CD4-positive, alpha-beta memory T cell (primary cell): Measurements from ENCODE around the gene PRKACB. TPM values are rescaled to one million over a fixed set of nuclear protein-coding genes. Genes with fewer than 3 reads are reported as not detected.

Experiments
- CTCF ChIA-PET: fragments of 350-600 bp; sonication (Branson Sonifier 250); formaldehyde crosslinking; loops from one replicate; lab custom pipeline; 2021; ENCODE audit warnings: inconsistent platforms; ENCODE audit not compliant: partially characterized antibody; lab: Charles Lee
- POLR2A ChIA-PET: fragments of 350-600 bp; sonication (Branson Sonifier 250); formaldehyde crosslinking; loops from one replicate; lab custom pipeline; 2021; ENCODE audit not compliant: partially characterized antibody; lab: Charles Lee
- DNase-seq, 5 donors: peaks; one replicate each; pipeline versions ENCODE4 v3.0.0 to v3.0.0-alpha.2; 2020 to 2022; ENCODE audit warnings: mixed read lengths in 1 of 5
- H3K27ac ChIP-seq: one replicate; pipeline ENCODE4 v1.7.0; 2013; ENCODE audit warnings: low read depth, low read length
- H3K27me3 ChIP-seq: 2 replicates; pipeline ENCODE4 v1.7.0; 2013; ENCODE audit warnings: mild to moderate bottlenecking, low read length, moderate library complexity; ENCODE audit not compliant: insufficient read depth
- H3K36me3 ChIP-seq: 2 replicates; pipeline ENCODE4 v1.7.0; 2013; ENCODE audit warnings: mild to moderate bottlenecking, low read length, moderate library complexity; ENCODE audit not compliant: insufficient read depth
- H3K4me1 ChIP-seq: 2 replicates; pipeline ENCODE4 v1.7.0; 2013; ENCODE audit warnings: mild to moderate bottlenecking, low read length, moderate library complexity; ENCODE audit not compliant: insufficient read depth
- H3K4me3 ChIP-seq, 2 donors: one replicate each; pipeline ENCODE4 v1.7.0; 2013; ENCODE audit warnings: low read length in 2 of 2, mild to moderate bottlenecking in 1 of 2
- H3K9me3 ChIP-seq, 2 donors: one replicate each; pipeline ENCODE4 v1.7.0; 2013; ENCODE audit warnings: low read length in 2 of 2, control low read depth in 1 of 2; ENCODE audit not compliant: control insufficient read depth in 1 of 2
- H3K27ac Mint-ChIP-seq, 7 donors: one replicate each; pipeline ENCODE4 v1.8.0; 2020 to 2021; ENCODE audit warnings: mixed read lengths in 7 of 7, mild to moderate bottlenecking in 6 of 7, inconsistent platforms in 3 of 7, moderate library complexity in 3 of 7
- H3K27me3 Mint-ChIP-seq, 2 donors: one replicate each; pipeline ENCODE4 v1.8.0; 2020 to 2021; ENCODE audit warnings: mixed read lengths in 2 of 2
- H3K36me3 Mint-ChIP-seq, 2 donors: one replicate each; pipeline ENCODE4 v1.8.0; 2020 to 2021; ENCODE audit warnings: mixed read lengths in 2 of 2, inconsistent platforms in 1 of 2, mild to moderate bottlenecking in 1 of 2
- H3K4me1 Mint-ChIP-seq, 4 donors: one replicate each; pipeline ENCODE4 v1.8.0; 2020 to 2021; ENCODE audit warnings: mixed read lengths in 4 of 4, mild to moderate bottlenecking in 1 of 4
- H3K4me3 Mint-ChIP-seq, 8 donors: one replicate each; pipeline ENCODE4 v1.8.0; 2020 to 2021; ENCODE audit warnings: mixed read lengths in 8 of 8, mild to moderate bottlenecking in 7 of 8, moderate library complexity in 6 of 8, inconsistent platforms in 3 of 8
- H3K9me3 Mint-ChIP-seq, 8 donors: one replicate each; pipeline ENCODE4 v1.8.0; 2020 to 2021; ENCODE audit warnings: mixed read lengths in 8 of 8, mild to moderate bottlenecking in 5 of 8, inconsistent platforms in 3 of 8, moderate library complexity in 1 of 8
- intact Hi-C: fragments of 100-400 bp; cut with micrococcal nuclease; formaldehyde crosslinking; loops from one replicate; pipeline ENCODE4 v1.15.1; 2023
- polyA plus RNA-seq, 2 donors: library from polyadenylated mRNA; unstranded; fragments of 300-500 nt; fragmentation: Illumina TruSeq; gene quantifications; one replicate each; pipeline ENCODE4 v1.2.3, GENCODE V29; 2021
- total RNA-seq, 2 experiments: library from RNA; stranded (reverse); gene quantifications; one replicate each; pipeline ENCODE4 v1.2.3, GENCODE V29; 2021

The PRKACB gene
- total and polyA plus RNA-seq, 4 experiments from 2014 or later, result 75.8 to 132 (median 130) TPM

GRCh38 chr1:84174051-84174556 is 30.0 kb downstream of the PRKACB start:
- CTCF ChIA-PET, result no interaction called here
- H3K27ac Mint-ChIP-seq, result peak overlapping the region in 1 of 7 donors; percentile 5
- no peak for DNase-seq

GRCh38 chr1:84181350-84182005 is 37.4 kb downstream of the PRKACB start:
- CTCF ChIA-PET, result interaction anchor here (1.0 to 2.7 kb wide), 3 partner anchors 9 to 253 kb away, joined by 3 to 8 read pairs (median 4); no protein-coding TSS in a partner anchor
- H3K27me3 Mint-ChIP-seq, result no peaks in the 10 kb centered on the region

More at GRCh38 chr1:84174051-84174556, 30.0 kb downstream of the PRKACB start:
- H3K4me1 Mint-ChIP-seq, result peaks cover 32 to 51% (median 43%) of the 10 kb centered on the region in 4 donors
- H3K27me3 ChIP-seq, result no peaks in the 10 kb centered on the region
- H3K9me3 ChIP-seq, result no peaks in the 10 kb centered on the region
- H3K4me3 Mint-ChIP-seq, result peak overlapping the region in 5 of 8 donors; percentile 0 to 57 (median 14)
- H3K4me1 ChIP-seq, result peaks cover 37% of the 10 kb centered on the region
- peaks cover 8 to 17% of the 10 kb centered on the region in 2 donors for H3K36me3 Mint-ChIP-seq
- H3K36me3 ChIP-seq, result no peaks in the 10 kb centered on the region
- intact Hi-C loops, result no loop called here
- no peaks in the 10 kb centered on the region for H3K9me3 Mint-ChIP-seq
- no peak overlapping the region for H3K4me3 ChIP-seq
- H3K27me3 Mint-ChIP-seq, result no peaks in the 10 kb centered on the region
- no peak overlapping the region for H3K27ac ChIP-seq
- POLR2A ChIA-PET, result no interaction called here

GRCh38 chr1:84190455-84190854 is 46.4 kb downstream of the PRKACB start:
- H3K4me3 Mint-ChIP-seq, result no peak overlapping the region
- Histone ChIP-seq H3K36me3 (peaks cover 37% of the 10 kb centered on the region), H3K4me3 (no peak overlapping the region), H3K9me3 (peaks cover 5 to 19% of the 10 kb centered on the region in 2 donors), H3K27me3 (no peaks in the 10 kb centered on the region), H3K4me1 (no peaks in the 10 kb centered on the region), H3K27ac (no peak overlapping the region)
- no peak for DNase-seq
- H3K27me3 Mint-ChIP-seq, result no peaks in the 10 kb centered on the region
- ChIA-PET POLR2A (interaction anchor here (0.9 to 1.4 kb wide), 2 partner anchors 9 to 500 kb away, joined by 3 to 4 read pairs; no protein-coding TSS in a partner anchor), CTCF (interaction anchor here (1.1 to 1.4 kb wide), 2 partner anchors 10 to 47 kb away, joined by 3 to 4 read pairs; partner anchors contain the start of gene PRKACB)
- peaks cover 75 to 79% of the 10 kb centered on the region in 2 donors for H3K36me3 Mint-ChIP-seq
- H3K9me3 Mint-ChIP-seq, result peaks cover 0 to 41% (median 33%) of the 10 kb centered on the region in 8 donors
- H3K4me1 Mint-ChIP-seq, result peaks cover 0 to 4% (median 3%) of the 10 kb centered on the region in 4 donors
- no peak overlapping the region for H3K27ac Mint-ChIP-seq
- intact Hi-C loops, result no loop called here

More at GRCh38 chr1:84181350-84182005, 37.4 kb downstream of the PRKACB start:
- DNase-seq, result no peak
- Histone ChIP-seq H3K36me3 (no peaks in the 10 kb centered on the region), H3K27ac (no peak overlapping the region), H3K9me3 (no peaks in the 10 kb centered on the region), H3K4me3 (no peak overlapping the region), H3K4me1 (peaks cover 5% of the 10 kb centered on the region), H3K27me3 (no peaks in the 10 kb centered on the region)
- POLR2A ChIA-PET, result interaction anchor here (1.1 kb wide), 1 partner anchor 9 kb away, joined by 3 read pairs; no protein-coding TSS in a partner anchor
- H3K9me3 Mint-ChIP-seq, result peaks cover 0 to 2% (median 0%) of the 10 kb centered on the region in 8 donors
- H3K4me1 Mint-ChIP-seq, result peaks cover 12 to 19% (median 15%) of the 10 kb centered on the region in 4 donors
- no peak overlapping the region for H3K4me3 Mint-ChIP-seq
- intact Hi-C loops, result loop anchor here (2.0 kb wide), 1 partner anchor 37 kb away; the partner anchor contains the start of gene PRKACB
- H3K36me3 Mint-ChIP-seq, result peaks cover 38 to 42% of the 10 kb centered on the region in 2 donors
- H3K27ac Mint-ChIP-seq, result peak overlapping the region in 3 of 7 donors; percentile 6 to 20 (median 18)

GRCh38 chr1:84192681-84193080 is 48.6 kb downstream of the PRKACB start:
- CTCF ChIA-PET, result interaction anchor here (1.6 kb wide), 1 partner anchor 58 kb away, joined by 3 read pairs; no protein-coding TSS in a partner anchor
- Histone ChIP-seq H3K4me3 (no peak overlapping the region), H3K36me3 (peaks cover 54% of the 10 kb centered on the region)

GRCh38 chr1:84198832-84199231 is 54.8 kb downstream of the PRKACB start:
- Histone ChIP-seq H3K36me3 (peaks cover 26% of the 10 kb centered on the region), H3K27ac (no peak overlapping the region), H3K27me3 (no peaks in the 10 kb centered on the region), H3K4me3 (no peak overlapping the region), H3K4me1 (no peaks in the 10 kb centered on the region), H3K9me3 (no peaks in the 10 kb centered on the region)
- CTCF ChIA-PET, result no interaction called here
- peaks cover 0 to 4% (median 0%) of the 10 kb centered on the region in 8 donors for H3K9me3 Mint-ChIP-seq
- no peaks in the 10 kb centered on the region for H3K27me3 Mint-ChIP-seq
- no peak for DNase-seq
- peak overlapping the region in 1 of 7 donors; percentile 43 for H3K27ac Mint-ChIP-seq
- POLR2A ChIA-PET, result interaction anchor here (1.2 kb wide), 1 partner anchor 55 kb away, joined by 7 read pairs; the partner anchor contains the start of gene PRKACB
- H3K4me3 Mint-ChIP-seq, result no peak overlapping the region
- peaks cover 6 to 12% (median 10%) of the 10 kb centered on the region in 4 donors for H3K4me1 Mint-ChIP-seq
- intact Hi-C loops, result no loop called here
- H3K36me3 Mint-ChIP-seq, result peaks cover 63 to 70% of the 10 kb centered on the region in 2 donors

More at GRCh38 chr1:84192681-84193080, 48.6 kb downstream of the PRKACB start:
- peaks cover 5 to 19% of the 10 kb centered on the region in 2 donors for H3K9me3 ChIP-seq
- intact Hi-C loops, result no loop called here
- H3K4me3 Mint-ChIP-seq, result no peak overlapping the region
- no peaks in the 10 kb centered on the region for H3K4me1 ChIP-seq
- no peaks in the 10 kb centered on the region for H3K4me1 Mint-ChIP-seq
- no peaks in the 10 kb centered on the region for H3K27me3 Mint-ChIP-seq
- POLR2A ChIA-PET, result no interaction called here
- no peak overlapping the region for H3K27ac ChIP-seq
- no peak for DNase-seq
- H3K27ac Mint-ChIP-seq, result no peak overlapping the region
- peaks cover 0 to 41% (median 32%) of the 10 kb centered on the region in 8 donors for H3K9me3 Mint-ChIP-seq
- H3K27me3 ChIP-seq, result no peaks in the 10 kb centered on the region
- H3K36me3 Mint-ChIP-seq, result peaks cover 72 to 75% of the 10 kb centered on the region in 2 donors

- intact Hi-C loops, result no loop called here
- POLR2A ChIA-PET, result interaction anchor here (1.2 kb wide), 1 partner anchor 55 kb away, joined by 7 read pairs; the partner anchor contains the start of gene PRKACB
- peaks cover 6 to 14% (median 11%) of the 10 kb centered on the region in 4 donors for H3K4me1 Mint-ChIP-seq
- H3K4me3 Mint-ChIP-seq, result no peak overlapping the region
- peaks cover 61 to 70% of the 10 kb centered on the region in 2 donors for H3K36me3 Mint-ChIP-seq
- no peak for DNase-seq
- H3K9me3 Mint-ChIP-seq, result peaks cover 0 to 2% (median 0%) of the 10 kb centered on the region in 8 donors
- Histone ChIP-seq H3K27me3 (no peaks in the 10 kb centered on the region), H3K36me3 (peaks cover 26% of the 10 kb centered on the region), H3K4me1 (no peaks in the 10 kb centered on the region), H3K27ac (no peak overlapping the region), H3K4me3 (no peak overlapping the region), H3K9me3 (no peaks in the 10 kb centered on the region)
- H3K27ac Mint-ChIP-seq, result peak overlapping the region in 1 of 7 donors; percentile 43
- no peaks in the 10 kb centered on the region for H3K27me3 Mint-ChIP-seq
- CTCF ChIA-PET, result no interaction called here
These were observed 55.2 kb downstream of the PRKACB start for GRCh38 chr1:84199257-84199656.

- DNase-seq, result no peak
- Histone ChIP-seq H3K4me1 (no peaks in the 10 kb centered on the region), H3K27me3 (no peaks in the 10 kb centered on the region), H3K9me3 (no peaks in the 10 kb centered on the region), H3K36me3 (peaks cover 26% of the 10 kb centered on the region), H3K27ac (no peak overlapping the region), H3K4me3 (no peak overlapping the region)
- intact Hi-C loops, result loop anchor here (10.0 kb wide), 1 partner anchor 57 kb away; the partner anchor contains the start of gene PRKACB
- POLR2A ChIA-PET, result no interaction called here
- peaks cover 6 to 19% (median 13%) of the 10 kb centered on the region in 4 donors for H3K4me1 Mint-ChIP-seq
- H3K27ac Mint-ChIP-seq, result peak overlapping the region in 1 of 7 donors; percentile 22
- no peaks in the 10 kb centered on the region for H3K27me3 Mint-ChIP-seq
- H3K9me3 Mint-ChIP-seq, result peaks cover 0 to 2% (median 0%) of the 10 kb centered on the region in 8 donors
- CTCF ChIA-PET, result no interaction called here
- peaks cover 64 to 66% of the 10 kb centered on the region in 2 donors for H3K36me3 Mint-ChIP-seq
- no peak overlapping the region for H3K4me3 Mint-ChIP-seq
These were observed 58.1 kb downstream of the PRKACB start for GRCh38 chr1:84202126-84202525.
